Measurements from ENCODE around the gene LBR.

DNA sequence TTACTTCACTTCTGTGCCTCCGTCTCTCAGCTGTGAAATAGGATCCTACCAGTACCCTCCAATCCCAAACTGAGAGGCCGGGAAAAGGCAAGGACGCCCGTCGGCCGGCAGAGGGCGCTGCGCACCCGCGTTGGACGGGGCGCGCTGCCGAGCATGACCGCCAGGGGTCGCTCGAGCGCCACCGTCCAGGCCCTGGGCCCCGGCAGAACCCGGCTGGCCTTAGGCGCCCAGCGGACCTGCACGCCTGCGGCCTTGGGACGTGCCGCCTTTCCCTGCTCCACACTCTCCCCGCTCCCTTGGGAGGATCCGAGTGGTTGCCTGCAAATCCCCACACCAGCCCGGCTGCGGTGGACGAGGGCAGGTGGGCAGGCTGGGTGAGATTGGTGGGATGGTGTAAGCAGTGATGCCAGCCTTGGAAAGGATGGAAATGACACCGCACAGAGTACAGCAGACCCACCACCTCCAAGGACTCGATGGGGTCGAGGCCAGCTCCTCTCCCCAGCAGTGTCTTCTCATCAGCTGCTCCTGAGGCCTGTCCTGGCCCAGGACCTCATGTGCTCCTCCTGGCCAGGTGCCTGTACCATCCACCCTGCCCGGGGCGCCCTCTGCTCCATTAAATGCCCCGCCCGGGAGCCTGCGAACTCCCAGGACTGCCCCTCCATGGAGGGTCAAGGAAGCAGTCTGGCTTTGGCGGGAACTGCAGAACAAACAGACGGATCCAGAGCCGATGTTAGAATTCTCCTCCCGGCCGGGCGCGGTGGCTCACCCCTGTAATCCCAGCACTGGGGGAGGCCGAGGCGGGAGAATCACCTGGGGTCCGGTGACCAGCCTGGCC, 47.4 kb upstream of the LBR start:
- TF ChIP-seq CTCF (IDR thresholded peaks at IDR 0.05) (peak in 2 of 3 donors; percentile 97 to 99), POLR2A (IDR thresholded peaks at IDR 0.05) (no peak)
